SU-DHL-6 (cell line): ENCODE results near the gene VGF.
"Not testable (repeated sequence)": the region's sequence is repeated elsewhere in the genome, so short reads cannot be mapped to it uniquely, and the experiment has no call there.

Experiments
- EZH2phosphoT487 ChIP-seq: fragments of 200-600 bp; sonication (generic), shearing (Covaris generic); conservative IDR thresholded peaks from 2 replicates; pipeline ENCODE4 v1.6.1; 2018; ENCODE audit warnings: mild to moderate bottlenecking, antibody characterized with exemption, low read length, moderate library complexity, mixed read lengths
- TF ChIP-seq, protein P1 (sequence below): fragments of 200-600 bp; sonication (generic); IDR thresholded peaks from one replicate; pipeline ENCODE4 v1.5.1; 2017; ENCODE audit warnings: antibody characterized with exemption, mild to moderate bottlenecking, low read length, moderate library complexity; ENCODE audit not compliant: insufficient read depth, poor library complexity, severe bottlenecking

- TF ChIP-seq, protein P1, sequence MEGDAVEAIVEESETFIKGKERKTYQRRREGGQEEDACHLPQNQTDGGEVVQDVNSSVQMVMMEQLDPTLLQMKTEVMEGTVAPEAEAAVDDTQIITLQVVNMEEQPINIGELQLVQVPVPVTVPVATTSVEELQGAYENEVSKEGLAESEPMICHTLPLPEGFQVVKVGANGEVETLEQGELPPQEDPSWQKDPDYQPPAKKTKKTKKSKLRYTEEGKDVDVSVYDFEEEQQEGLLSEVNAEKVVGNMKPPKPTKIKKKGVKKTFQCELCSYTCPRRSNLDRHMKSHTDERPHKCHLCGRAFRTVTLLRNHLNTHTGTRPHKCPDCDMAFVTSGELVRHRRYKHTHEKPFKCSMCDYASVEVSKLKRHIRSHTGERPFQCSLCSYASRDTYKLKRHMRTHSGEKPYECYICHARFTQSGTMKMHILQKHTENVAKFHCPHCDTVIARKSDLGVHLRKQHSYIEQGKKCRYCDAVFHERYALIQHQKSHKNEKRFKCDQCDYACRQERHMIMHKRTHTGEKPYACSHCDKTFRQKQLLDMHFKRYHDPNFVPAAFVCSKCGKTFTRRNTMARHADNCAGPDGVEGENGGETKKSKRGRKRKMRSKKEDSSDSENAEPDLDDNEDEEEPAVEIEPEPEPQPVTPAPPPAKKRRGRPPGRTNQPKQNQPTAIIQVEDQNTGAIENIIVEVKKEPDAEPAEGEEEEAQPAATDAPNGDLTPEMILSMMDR, result not testable (repeated sequence)
- TF ChIP-seq EZH2phosphoT487, result not testable (repeated sequence)
These were observed 52.2 kb downstream of the VGF start for GRCh38 chr7:101113140-101113539.
